ENCODE results near the gene STIP1.

GRCh38 chr11:64229090-64229743 lies 43.2 kb downstream of the STIP1 start:
- TF ChIP-seq YY1 (IDR thresholded peaks at IDR 0.05) (no peak), TAF1 (conservative IDR thresholded peaks at IDR 0.05) (no peak), RAD21 (IDR thresholded peaks at IDR 0.05) (no peak), REST (IDR thresholded peaks at IDR 0.05) (no peak), SP1 (IDR thresholded peaks at IDR 0.05) (no peak), JUND (IDR thresholded peaks at IDR 0.05) (no peak)
- TF ChIP-seq, protein P1, sequence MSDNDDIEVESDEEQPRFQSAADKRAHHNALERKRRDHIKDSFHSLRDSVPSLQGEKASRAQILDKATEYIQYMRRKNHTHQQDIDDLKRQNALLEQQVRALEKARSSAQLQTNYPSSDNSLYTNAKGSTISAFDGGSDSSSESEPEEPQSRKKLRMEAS (IDR thresholded peaks at IDR 0.05): no peak
- TF ChIP-seq, protein P2, sequence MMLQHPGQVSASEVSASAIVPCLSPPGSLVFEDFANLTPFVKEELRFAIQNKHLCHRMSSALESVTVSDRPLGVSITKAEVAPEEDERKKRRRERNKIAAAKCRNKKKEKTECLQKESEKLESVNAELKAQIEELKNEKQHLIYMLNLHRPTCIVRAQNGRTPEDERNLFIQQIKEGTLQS (IDR thresholded peaks at IDR 0.05): no peak
- TF ChIP-seq, protein P3, sequence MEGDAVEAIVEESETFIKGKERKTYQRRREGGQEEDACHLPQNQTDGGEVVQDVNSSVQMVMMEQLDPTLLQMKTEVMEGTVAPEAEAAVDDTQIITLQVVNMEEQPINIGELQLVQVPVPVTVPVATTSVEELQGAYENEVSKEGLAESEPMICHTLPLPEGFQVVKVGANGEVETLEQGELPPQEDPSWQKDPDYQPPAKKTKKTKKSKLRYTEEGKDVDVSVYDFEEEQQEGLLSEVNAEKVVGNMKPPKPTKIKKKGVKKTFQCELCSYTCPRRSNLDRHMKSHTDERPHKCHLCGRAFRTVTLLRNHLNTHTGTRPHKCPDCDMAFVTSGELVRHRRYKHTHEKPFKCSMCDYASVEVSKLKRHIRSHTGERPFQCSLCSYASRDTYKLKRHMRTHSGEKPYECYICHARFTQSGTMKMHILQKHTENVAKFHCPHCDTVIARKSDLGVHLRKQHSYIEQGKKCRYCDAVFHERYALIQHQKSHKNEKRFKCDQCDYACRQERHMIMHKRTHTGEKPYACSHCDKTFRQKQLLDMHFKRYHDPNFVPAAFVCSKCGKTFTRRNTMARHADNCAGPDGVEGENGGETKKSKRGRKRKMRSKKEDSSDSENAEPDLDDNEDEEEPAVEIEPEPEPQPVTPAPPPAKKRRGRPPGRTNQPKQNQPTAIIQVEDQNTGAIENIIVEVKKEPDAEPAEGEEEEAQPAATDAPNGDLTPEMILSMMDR (IDR thresholded peaks at IDR 0.05; ENCODE audit: low read depth, low read length, missing input control): no peak

All from liver (tissue), 3 donors.